Stimulated activated CD4-positive, alpha-beta T cell treated with anti-CD3 and anti-CD28 coated beads, TNF-alpha, amount 100 ng/mL, for 48 hours (primary cell): ENCODE results near the gene ZCCHC2.

ENCODE experiments used
- DNase-seq, 3 donors: peaks; one replicate each; pipeline ENCODE4 v3.0.0-alpha.2; 2020; ENCODE audit warnings: low read depth in 3 of 3

Gene ZCCHC2

DNA sequence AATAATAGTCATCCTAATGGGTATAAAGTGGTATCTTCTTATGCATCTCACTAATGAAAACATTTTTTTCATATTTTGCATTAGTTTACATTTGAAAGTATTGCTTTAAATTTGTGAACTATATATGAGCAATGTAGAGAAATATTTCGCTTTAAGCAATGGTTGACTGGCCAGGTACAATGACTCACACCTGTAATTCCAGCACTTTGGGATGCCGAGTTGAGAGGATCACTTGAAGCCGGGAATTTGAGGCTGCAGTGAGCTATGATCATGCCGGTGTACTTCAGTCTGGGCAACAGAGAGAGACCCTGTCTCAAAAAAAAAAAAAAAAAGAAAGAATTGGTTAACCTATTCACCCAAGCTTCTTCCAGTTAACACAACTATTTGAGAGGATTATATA is 15.1 kb downstream of the ZCCHC2 start:
- no peak for DNase-seq

DNA sequence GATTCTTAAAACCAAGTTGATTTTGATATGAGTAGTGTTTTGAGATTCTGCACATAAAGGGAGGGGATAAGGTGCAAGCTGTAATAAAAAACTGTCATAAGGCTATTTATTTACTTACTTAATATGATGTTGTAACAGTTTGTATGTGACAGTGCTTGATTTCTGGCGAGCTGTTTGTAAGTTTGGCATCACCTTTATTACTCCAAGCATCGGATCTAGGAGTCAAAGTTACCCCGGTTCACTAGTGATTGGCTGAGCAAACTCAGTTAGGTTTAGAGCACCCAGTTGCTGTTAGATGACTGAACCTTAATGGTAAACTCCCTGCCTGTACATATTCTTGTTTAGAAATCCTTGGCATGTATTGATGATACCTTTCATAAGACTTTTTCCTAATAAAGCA is 16.1 kb downstream of the ZCCHC2 start:
- no peak for DNase-seq

DNA sequence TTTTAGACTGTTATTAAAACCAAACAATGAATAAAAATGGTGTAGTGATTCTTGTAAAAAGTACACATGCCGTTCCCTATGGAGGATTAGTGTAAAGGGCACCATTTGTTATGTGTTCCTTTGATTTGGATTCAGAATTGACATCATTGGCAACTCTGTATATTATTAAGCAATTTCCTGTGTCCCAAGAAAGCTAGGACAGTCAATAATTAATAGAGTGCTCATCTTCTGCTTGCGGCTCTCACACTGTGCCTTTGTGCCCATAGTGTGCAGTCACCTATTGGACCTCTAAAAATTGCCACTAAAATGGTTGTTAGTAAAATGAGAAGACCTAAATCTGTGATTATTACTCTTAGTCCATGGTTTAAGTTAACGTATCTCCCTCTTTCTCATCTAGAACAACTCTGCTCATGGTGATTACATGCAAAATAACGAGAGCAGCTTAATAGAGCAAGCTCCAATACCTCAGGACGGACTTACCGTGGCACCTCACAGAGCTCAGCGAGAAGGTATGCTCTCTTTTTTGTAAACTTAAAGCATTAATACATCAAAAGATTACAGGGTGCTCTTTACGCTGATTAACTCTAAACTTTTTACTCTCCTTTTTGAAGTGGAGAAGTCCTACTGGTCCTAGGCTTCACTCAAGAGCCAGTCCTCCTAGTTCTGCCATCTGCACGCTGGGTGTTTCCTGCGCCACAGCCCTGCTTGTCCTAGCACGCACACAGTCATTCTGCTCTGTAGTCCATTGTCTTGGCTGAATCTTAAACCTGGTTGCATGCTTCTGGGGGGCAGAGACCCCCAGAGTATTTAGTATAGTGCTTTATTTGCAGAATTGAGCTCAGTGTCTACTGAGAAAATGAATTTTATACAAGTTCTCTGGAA is 16.7 kb downstream of the ZCCHC2 start:
- no peak for DNase-seq

DNA sequence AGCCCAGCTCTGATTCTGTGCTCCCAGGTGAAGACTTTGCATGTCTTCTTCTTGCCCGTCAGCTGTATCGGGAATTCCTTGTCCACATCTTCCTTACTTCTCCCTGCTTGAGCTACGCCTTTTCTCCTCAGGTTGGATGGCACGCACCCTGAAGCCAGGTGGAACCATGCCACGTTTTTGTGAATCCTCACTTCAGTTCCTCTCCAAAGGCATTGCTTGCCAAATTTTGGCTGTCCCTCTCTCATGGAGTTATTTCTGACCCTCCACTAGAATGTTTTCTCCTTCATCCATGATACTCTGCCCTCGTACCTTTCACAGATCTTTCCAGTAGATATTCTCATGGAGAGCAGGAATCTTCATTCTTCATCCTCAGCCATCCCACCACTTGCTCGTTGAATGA is 20.2 kb downstream of the ZCCHC2 start:
- no peak for DNase-seq

DNA sequence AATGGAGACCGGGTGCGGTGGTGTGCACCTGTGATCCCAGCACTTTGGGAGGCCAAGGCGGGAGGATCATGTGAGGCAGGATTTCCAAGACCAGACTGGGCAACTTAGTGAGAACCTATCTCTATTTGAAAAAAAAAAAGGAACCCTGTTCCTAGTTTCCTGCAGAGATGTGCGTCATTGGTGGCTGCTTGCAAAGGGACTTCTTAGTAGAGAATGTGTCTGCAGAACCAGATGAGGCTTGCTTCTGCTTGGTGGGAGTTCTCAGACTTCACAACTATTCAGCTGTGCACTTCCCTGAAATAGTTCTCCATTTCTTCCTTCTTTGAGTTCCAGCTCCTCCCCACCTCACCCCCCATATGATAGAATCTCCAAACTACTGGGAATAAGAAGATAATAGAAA is 22.3 kb downstream of the ZCCHC2 start:
- DNase-seq, result no peak

DNA sequence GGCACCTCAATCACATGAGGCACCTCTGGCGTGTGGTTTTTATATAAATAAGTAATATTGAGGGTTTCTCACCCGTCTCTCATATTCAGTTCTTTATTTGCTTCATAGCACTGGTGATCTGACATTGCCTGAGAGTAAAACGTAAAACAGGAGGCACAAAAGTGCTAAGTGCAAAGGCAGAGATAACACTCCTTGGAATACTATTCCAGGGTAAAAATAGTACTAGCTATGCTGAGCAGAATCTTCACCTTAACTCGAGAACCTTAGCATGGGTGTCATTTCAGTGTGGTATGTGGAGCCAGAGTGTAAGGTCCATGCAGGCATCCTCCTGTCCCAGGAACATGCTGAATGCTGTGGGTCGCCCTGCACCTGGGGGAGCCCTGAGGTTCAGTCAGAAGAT is 26.9 kb downstream of the ZCCHC2 start:
- no peak for DNase-seq

DNA sequence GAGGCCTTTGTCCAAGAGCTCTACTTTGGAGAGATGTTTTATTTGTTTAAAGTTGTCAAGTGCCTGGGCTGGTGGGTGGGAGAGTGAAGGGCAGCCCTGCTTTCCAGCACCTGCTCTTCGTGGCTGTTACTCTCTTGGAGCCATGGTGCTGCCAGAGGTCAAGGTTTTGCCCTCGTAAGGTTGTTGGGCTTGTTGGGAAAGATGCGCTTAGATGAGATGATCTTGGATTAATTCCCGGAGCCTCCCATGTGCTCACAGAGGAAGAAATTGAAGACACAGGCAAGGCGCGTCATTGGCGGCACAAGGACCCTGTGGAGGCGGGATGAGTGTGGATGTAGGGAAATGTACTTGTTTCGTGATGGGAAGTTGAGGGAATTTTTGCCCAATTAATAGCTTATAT is 27.9 kb downstream of the ZCCHC2 start:
- DNase-seq, result no peak

DNA sequence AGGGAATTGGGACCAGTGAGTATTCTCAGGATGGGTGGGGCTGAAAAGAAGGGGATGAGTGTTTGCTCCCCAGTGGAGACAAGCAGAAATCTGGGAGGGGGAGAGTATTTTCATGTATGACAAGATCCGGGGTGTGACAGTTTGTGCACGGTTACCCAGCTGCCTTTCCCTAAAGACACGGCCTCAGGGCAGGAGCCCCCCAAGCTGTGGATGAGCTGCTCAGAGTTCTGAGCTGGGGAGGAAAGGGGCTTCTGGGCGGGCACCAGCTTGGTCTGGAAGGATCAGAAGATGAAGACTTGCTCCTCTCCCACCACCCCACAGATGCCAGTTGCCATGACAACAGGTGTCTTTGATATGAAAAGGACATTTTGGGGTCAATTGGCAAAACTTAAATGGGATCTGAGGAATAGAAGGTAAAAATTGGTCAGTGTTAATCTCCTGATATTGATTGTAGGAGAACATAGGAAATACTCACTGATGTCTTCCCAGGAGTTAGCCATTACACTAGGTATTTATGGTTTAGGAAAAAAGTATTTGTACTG is 29.2 kb downstream of the ZCCHC2 start:
- DNase-seq, result no peak

DNA sequence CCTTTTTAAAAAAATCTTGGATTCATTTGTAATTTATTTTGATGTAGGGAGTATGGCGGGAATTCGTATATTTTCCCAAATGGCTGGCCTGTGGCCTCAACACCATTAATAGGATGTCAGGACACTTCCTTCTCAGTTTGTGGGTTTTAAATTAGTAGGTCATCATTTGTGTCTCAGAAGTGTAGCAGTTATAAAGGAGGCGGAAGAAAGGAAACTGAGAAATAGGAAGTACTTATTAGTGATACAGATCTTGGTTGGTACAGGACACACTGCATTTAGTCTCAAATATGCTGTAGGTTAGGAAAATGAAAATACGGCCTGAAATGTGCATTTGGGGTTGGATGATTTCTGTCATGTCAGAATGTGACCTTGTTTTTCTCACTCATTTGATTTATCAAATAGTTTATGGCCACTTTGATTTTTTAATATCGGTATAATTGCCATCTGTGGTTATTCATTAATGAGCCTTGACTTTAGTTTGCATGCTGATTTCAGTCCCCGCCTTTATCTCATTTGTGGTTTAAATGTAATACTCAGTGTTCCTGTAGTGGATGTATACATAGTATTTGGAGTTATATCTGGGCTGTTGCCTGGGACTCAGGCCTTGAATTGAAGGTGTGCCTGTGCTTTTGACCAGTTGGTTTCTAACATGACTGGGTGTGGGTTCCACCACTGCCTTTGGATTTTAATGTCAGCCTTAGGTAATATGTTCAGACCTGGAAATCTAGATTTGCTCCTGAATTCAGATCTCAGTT is 31.4 kb downstream of the ZCCHC2 start:
- no peak for DNase-seq

DNA sequence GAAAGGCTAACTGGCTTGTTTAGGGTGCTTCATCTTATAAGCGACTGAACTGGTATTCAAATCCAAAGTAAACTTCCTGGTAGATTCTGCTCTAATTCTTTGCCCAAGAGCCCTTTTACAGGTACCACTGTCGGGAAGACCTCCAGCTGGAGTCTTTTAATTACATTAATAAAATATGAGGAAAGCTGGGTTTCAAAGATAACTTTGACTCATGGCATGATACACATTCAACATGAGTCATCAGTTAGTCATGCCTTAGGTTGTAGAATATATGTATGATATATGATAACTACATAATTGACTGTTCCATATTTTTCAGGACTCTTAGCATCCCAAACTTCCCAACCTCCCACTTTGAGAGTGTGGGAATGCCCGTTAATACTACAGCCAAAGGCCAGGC is 32.3 kb downstream of the ZCCHC2 start:
- DNase-seq, result no peak

DNA sequence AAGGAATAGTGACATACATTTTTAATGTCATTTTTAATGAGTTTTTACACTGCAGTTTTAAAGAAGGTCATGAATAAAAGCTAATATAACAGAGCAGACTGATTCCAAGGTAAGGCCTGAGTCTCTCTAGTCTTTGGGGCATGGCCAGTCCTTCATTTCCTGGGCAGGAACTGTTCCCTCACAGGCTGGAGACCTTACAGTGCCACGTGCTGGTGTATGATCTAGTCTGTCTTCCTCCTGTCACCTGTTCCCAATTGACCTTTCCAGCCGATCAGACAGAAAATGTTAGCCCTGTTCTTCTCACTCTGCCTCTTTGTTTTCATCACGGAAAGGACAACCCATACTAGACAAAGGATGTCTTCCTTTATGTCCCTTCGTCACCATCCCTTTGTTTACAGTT is 33.6 kb downstream of the ZCCHC2 start:
- no peak for DNase-seq

DNA sequence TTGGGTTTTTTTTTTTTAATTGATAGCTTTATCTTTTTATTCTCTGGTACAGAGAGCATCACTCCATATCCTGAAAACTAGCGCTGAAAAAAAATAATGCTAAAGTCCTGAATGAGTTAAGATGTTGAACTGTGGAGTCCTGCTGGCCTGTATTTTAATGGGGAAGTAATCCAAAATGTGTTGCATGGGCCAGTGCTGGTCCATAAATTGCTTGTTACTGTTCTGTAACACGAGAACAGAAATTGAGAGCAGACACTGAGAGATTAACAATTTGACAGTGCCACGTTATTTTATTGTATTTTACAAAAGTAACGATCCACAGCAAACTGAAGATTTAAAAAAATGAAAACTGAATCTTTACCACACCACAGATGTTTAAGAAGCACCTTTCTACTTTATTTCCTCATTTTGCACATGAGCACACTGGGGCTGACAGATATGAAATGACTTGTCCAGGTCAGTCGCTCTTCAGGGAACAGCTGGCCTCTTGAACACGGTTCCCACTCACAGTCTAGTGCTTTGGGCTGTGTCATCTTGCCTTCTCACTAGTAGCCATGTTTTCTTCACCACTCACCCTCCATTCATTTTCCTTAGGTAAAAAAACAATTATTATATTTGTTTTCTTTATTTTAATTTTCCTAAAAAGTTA is 35.3 kb downstream of the ZCCHC2 start:
- DNase-seq, result no peak

DNA sequence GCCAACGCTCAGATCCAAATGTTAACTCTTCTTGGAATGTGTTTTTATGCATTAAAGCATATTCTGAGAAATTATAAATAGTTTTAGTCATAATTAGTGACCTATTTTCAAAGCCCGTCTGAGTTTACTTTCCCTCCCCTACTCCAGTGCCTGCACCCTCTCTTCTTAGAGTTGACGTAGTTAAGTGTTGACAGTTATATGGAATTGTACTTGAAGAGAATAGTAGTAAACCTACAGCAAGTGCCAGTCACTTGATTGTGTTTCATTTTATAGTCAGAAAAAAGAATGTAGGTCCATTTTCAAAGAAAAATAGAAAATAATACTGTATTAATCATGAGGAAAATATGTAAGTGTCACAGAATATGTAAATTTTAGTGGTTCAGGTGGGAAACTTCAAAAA is 41.2 kb downstream of the ZCCHC2 start:
- DNase-seq, result no peak

DNA sequence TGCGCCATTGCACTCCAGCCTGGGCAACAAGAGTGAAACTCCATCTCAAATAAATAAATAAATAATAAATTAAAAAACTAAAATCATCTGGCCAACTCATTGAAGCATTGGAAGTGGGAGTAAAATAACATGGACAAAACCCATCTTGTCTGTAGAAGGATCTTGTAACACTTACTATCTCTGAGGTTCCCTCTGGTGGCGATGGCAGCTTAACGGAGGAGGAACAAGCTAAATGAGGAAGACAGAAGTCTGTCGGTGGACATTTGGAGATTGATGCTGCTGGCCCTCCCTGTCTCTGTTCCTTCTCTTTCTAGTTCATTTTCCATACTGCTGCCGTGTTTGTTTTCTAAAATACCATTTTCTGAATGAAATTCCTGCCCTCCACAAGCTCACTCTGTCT is 43.4 kb downstream of the ZCCHC2 start:
- no peak for DNase-seq

DNA sequence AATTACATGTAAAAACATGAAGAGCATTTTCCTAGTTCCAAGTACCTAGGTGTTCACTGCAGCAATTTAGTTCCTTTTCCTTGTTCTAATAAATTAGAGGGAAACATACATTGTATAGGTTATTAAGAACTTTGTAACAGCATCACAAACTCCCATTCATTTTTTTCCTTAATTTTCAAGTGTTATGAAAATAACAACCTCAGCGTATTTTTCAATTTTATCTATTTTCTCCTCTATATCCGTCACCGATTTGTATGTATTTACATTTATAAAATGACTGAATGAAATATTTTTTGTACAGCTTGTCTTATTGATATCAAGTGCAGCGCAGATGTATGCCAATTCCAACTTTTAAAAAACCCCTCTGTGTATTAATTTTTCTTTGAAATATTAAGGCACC is 44.0 kb downstream of the ZCCHC2 start:
- no peak for DNase-seq

DNA sequence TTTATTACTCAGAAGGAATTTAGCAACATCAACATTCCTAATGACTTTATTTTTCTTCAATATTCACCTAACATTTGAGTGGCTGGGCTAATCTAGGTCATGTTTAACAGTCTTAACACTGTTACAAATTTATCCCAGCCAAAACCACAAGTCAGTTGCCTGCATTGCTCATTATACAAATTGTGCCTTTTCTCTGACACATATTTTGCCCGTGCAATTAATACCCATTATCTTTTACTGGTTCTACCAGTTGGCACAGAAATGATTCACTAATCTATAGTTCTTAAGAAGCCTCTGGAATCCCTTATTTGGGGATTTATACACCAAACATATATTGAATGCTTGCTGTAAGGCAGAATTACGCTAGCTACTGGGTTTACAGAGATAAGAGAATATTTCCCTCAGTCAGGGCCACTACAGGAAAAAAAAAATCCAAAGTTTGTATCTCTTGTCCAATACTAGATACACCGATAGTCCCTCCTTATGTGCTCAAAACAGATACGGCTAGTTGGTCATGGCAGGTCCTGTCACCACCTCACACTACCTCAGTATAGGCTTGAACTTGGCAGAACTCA is 46.3 kb downstream of the ZCCHC2 start:
- no peak for DNase-seq

DNA sequence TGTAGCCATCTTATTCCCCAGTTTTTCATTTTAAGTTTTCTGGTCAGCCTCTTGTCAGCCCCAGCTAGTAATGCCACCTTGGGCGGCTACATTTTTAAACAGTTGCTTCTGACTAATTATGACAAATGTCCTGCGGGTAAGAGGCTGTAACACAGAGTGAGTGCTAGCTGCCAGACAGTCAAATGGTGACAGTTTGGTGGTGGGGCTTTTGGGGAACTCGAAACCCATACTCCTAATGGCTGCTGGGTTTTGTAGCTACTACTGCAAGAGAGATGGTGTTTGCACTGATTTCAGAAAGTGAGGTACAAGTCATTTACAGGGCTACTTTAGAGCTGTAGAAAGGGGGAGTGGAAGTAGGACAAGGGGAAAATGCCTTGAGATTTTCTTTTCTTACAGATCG is 48.2 kb downstream of the ZCCHC2 start:
- DNase-seq, result no peak

DNA sequence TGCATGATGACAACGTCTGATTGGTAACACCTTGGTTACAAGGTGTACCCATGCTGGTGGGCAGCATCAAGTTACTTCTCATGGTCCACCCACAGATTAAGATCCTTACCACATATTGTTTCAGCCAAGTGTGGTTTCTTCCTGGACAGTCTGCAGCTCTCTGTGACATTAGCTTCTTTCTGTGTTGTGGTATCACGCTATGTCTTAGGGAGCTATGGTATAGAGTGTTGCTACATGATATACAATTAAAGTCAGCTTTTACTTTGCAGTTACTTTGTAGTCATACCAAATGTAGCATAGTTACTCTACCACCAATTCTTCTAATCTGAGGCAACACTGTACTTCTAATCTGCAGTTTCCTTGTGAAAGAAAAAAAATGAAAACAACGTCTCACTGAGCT is 48.8 kb downstream of the ZCCHC2 start:
- no peak for DNase-seq

DNA sequence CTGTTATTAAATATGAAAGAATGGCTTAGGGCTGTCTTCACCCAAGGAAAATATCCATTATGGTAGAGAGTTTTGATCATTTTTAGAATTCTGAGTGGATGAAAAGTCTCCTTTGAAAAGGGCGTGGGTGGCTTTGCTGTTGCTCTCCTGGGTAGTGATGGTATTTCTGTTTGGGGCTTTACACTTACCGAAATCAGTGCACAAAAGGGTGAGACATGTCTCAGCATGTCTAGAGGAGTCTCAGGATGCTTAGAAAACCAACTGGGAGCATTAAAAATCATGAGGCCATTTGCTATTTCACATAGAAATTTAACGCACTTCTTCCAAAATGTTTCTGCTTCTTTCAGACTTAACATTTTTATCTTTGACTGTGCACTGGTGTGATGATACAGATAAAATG is 49.6 kb downstream of the ZCCHC2 start:
- DNase-seq, result no peak

DNA sequence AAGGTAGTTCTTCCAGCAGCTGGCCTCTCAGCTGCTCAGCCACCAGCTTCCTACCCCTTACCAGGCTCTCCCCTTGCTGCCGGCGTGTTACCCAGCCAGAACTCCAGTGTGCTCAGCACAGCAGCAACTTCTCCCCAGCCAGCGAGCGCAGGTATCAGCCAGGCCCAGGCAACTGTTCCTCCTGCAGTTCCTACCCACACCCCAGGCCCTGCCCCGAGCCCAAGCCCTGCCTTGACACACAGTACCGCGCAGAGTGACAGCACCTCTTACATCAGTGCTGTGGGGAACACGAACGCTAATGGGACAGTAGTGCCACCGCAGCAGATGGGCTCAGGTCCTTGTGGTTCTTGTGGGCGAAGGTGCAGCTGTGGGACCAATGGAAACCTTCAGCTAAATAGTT is 52.0 kb downstream of the ZCCHC2 start:
- no peak for DNase-seq

DNA sequence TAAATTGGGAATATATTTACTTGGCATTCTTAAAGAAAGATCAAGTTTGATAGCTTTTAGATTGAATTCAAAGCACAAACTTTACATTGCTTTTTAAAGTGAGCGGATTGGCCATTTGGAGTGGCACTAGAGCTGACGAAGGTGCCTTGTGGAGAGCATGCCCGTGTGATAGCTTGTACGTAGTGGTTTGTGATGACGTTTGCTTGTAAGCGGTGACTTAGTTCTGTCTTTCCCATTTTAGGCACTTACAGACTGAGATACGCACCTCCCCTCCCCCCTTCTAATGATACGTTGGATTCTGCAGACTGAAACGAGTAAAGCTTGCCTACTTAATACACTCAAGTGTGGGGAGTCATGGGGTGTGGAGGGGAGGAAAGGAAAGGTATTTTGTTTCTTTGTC is 53.4 kb downstream of the ZCCHC2 start:
- no peak for DNase-seq

DNA sequence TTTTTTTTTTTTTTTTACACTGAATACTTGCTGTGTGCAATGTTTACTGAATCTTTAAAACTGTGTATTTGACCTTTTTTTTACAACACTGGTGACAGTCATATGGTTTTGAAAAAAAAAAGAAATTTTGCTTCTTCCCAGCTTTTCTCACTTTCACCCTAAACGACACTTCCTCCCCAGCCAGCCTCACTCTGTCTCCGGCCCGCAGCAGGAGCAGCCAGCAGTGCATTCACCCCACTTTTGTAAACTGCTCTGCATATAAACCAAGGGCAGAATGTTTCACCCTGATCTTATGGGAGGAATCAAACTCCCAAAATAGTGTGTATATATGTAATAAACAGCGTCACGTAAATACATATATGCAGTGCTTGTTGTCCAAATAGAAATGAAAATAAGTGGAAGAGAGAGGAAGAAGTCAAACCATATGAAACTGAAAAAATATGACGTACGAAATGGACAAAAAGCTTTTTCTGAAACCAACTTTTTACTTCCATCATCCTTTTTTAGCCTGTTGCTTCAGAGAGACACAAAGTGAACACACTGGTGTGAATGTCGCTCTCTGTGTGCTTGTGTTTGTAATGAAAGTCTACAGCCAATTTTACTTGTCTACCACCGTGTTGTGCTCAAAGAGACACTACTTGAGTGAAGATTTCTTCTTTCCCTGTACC is 54.2 kb downstream of the ZCCHC2 start:
- no peak for DNase-seq
